PC-9 (cell line): ENCODE measurements around the gene UHRF2. TPM values are rescaled to one million over a fixed set of nuclear protein-coding genes. Genes with fewer than 3 reads are reported as not detected.
"Not testable (repeated sequence)": the region's sequence is repeated elsewhere in the genome, so short reads cannot be mapped to it uniquely, and the experiment has no call there.

Experiments
- BruUV-seq: library from RNA; stranded (reverse); fragments of 400-500 nt; replicated peaks from 2 replicates; lab custom pipeline; 2021; lab: Mats Ljungman, UMichigan
- CTCF ChIA-PET: fragments of 300-600 bp; sonication (Branson Sonifier 250); formaldehyde crosslinking; loops from one replicate; lab custom pipeline; 2022; ENCODE audit warnings: antibody characterized with exemption; lab: Charles Lee
- POLR2A ChIA-PET: fragments of 300-600 bp; sonication (Branson Sonifier 250); formaldehyde crosslinking; loops from one replicate; lab custom pipeline; 2022; ENCODE audit warnings: antibody characterized with exemption; ENCODE audit not compliant: unreplicated experiment; lab: Charles Lee
- DNase-seq, 2 experiments: peaks; one replicate each; pipeline versions ENCODE4 v3.0.0 to v3.0.0-alpha.2; 2015 to 2022; ENCODE audit warnings: mixed read lengths in 1 of 2
- H2AFZ ChIP-seq: fragments of 200-600 bp; sonication (generic); 2 replicates; pipeline ENCODE4 v1.8.1; 2017; ENCODE audit warnings: antibody characterized with exemption
- H3F3A ChIP-seq: fragments of 200-600 bp; sonication (generic); 2 replicates; pipeline ENCODE4 v1.8.1; 2017; ENCODE audit warnings: antibody characterized with exemption, mild to moderate bottlenecking, low read depth; ENCODE audit not compliant: insufficient read depth
- H3K27ac ChIP-seq: fragments of 200-600 bp; sonication (generic); 2 replicates; pipeline ENCODE4 v1.6.1; 2016; ENCODE audit warnings: mixed run types
- H3K27me3 ChIP-seq: fragments of 200-600 bp; sonication (generic); 2 replicates; pipeline ENCODE4 v1.6.1; 2016; ENCODE audit warnings: low read depth, mixed run types; ENCODE audit not compliant: insufficient read depth
- H3K36me3 ChIP-seq: fragments of 200-600 bp; sonication (generic); 2 replicates; pipeline ENCODE4 v1.6.1; 2016; ENCODE audit warnings: low read depth, mixed run types
- H3K4me1 ChIP-seq: fragments of 200-600 bp; sonication (generic); replicated peaks from 2 replicates; pipeline ENCODE4 v1.6.1; 2016; ENCODE audit warnings: mixed run types; ENCODE audit not compliant: insufficient read depth
- H3K4me2 ChIP-seq: fragments of 200-600 bp; sonication (generic); 2 replicates; pipeline ENCODE4 v1.6.1; 2017; ENCODE audit warnings: mixed run types
- H3K4me3 ChIP-seq: fragments of 200-600 bp; sonication (generic); 2 replicates; pipeline ENCODE4 v1.6.1; 2016; ENCODE audit warnings: mixed run types
- H3K79me2 ChIP-seq: fragments of 200-600 bp; sonication (generic); 2 replicates; pipeline ENCODE4 v1.6.1; 2017; ENCODE audit warnings: low read depth, mixed run types
- H3K9me2 ChIP-seq: fragments of 200-600 bp; sonication (generic); 2 replicates; pipeline ENCODE4 v1.8.1; 2017; ENCODE audit warnings: mild to moderate bottlenecking; ENCODE audit not compliant: insufficient read depth
- H3K9me3 ChIP-seq: fragments of 200-600 bp; sonication (generic); 2 replicates; pipeline ENCODE4 v1.8.1; 2016; ENCODE audit warnings: low read depth; ENCODE audit not compliant: insufficient read depth
- H4K20me1 ChIP-seq: fragments of 200-600 bp; sonication (generic); 2 replicates; pipeline ENCODE4 v1.8.1; 2017; ENCODE audit not compliant: insufficient read depth
- EZH2 ChIP-seq: fragments of 200-600 bp; sonication (generic); IDR thresholded peaks from 2 replicates; pipeline ENCODE4 v1.8.0; 2017; ENCODE audit warnings: antibody characterized with exemption, low read depth
- intact Hi-C: fragments of 100-400 bp; cut with micrococcal nuclease; formaldehyde crosslinking; loops from one replicate; pipeline ENCODE4 v1.10.0; 2022; ENCODE audit not compliant: unreplicated experiment
- total RNA-seq: library from RNA; stranded (reverse); gene quantifications from 2 replicates; pipeline ENCODE4 v1.2.3, GENCODE V29; 2021
- TF ChIP-seq, protein P1 (sequence below): fragments of 200-600 bp; sonication (generic); conservative IDR thresholded peaks from 2 replicates; pipeline ENCODE4 v1.6.1; 2017; ENCODE audit warnings: mixed run types, antibody characterized with exemption, mild to moderate bottlenecking, moderate library complexity

UHRF2 gene
- total RNA-seq, 1 experiment from 2014 or later, result 40.9 TPM

DNA sequence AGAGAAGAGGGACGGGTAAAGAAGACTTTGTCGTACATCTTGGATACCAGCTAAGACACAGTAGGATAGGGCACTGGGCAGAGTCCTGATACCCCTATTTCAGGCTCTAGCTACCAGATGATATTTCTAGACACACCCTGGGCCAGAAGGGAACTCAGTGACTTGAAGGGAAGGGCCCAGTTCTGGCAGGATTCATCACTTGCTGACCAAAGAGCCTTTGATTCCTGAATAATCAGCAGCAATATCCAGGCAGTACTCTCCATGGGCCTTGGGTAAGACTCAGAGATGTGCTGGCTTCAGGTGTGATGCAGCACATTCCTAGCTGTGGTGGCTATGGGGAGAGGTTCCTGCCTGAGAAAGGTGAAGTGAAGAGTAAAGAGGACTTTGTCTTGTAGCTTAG, 44.2 kb upstream of the UHRF2 start:
- CTCF ChIA-PET, result no interaction called here

DNA sequence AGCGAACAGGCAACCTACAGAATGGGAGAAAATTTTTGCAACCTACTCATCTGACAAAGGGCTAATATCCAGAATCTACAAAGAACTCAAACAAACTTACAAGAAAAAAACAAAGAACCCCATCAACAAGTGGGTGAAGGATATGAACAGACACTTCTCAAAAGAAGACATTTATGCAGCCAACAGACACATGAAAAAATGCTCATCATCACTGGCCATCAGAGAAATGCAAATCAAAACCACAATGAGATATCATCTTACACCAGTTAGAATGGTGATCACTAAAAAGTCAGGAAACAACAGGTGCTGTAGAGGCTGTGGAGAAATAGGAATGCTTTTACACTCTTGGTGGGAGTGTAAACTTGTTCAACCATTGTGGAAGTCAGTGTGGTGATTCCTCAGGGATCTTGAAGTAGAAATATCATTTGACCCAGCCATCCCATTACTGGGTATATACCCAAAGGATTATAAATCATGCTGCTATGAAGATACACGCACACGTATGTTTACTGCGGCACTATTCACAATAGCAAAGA, 31.5 kb upstream of the UHRF2 start:
- DNase-seq, BruUV-seq, H3F3A ChIP-seq, H3K79me2 ChIP-seq, H3K9me3 ChIP-seq, H3K27ac ChIP-seq, H2AFZ ChIP-seq, H3K9me2 ChIP-seq, H3K4me2 ChIP-seq, H4K20me1 ChIP-seq, CTCF ChIA-PET, H3K36me3 ChIP-seq, H3K4me1 ChIP-seq, H3K27me3 ChIP-seq, intact Hi-C loops, POLR2A ChIA-PET, H3K4me3 ChIP-seq: not testable (repeated sequence)

More for the DNA sequence above, 44.2 kb upstream of the UHRF2 start:
- intact Hi-C loops, result no loop called here
- Histone ChIP-seq H3K79me2 (no peaks in the 10 kb centered on the region), H4K20me1 (no peaks in the 10 kb centered on the region), H3K36me3 (no peaks in the 10 kb centered on the region), H3K4me2 (no peak overlapping the region), H3K27me3 (no peaks in the 10 kb centered on the region), H3F3A (no peaks in the 10 kb centered on the region), H2AFZ (no peak overlapping the region), H3K9me2 (no peaks in the 10 kb centered on the region), H3K4me1 (no peaks in the 10 kb centered on the region), H3K27ac (no peak overlapping the region), H3K9me3 (no peaks in the 10 kb centered on the region), H3K4me3 (no peak overlapping the region)
- no TSS peak for BruUV-seq
- POLR2A ChIA-PET, result no interaction called here
- no peak for TF ChIP-seq EZH2
- TF ChIP-seq, protein P1, sequence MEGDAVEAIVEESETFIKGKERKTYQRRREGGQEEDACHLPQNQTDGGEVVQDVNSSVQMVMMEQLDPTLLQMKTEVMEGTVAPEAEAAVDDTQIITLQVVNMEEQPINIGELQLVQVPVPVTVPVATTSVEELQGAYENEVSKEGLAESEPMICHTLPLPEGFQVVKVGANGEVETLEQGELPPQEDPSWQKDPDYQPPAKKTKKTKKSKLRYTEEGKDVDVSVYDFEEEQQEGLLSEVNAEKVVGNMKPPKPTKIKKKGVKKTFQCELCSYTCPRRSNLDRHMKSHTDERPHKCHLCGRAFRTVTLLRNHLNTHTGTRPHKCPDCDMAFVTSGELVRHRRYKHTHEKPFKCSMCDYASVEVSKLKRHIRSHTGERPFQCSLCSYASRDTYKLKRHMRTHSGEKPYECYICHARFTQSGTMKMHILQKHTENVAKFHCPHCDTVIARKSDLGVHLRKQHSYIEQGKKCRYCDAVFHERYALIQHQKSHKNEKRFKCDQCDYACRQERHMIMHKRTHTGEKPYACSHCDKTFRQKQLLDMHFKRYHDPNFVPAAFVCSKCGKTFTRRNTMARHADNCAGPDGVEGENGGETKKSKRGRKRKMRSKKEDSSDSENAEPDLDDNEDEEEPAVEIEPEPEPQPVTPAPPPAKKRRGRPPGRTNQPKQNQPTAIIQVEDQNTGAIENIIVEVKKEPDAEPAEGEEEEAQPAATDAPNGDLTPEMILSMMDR, result no peak
- no peak for DNase-seq

DNA sequence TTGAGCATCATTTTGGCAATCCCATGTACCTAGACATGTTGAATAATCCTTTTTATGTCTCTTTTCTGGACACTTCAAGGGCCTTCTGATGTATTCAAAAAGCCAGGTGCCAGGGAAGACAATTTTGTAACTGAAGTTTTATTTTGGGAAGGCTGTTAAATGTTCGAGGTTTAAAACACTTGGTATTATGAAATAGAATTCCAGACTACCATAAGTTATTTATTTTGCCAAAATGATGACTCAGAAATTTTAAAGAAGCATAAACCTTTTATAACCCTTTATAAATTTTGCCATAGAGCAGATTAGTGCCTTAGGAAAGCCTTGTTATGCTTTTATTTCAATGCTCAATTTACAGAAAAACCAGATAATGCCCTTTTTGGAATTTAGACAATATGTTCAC, 30.3 kb upstream of the UHRF2 start:
- Histone ChIP-seq H4K20me1 (no peaks in the 10 kb centered on the region), H3K36me3 (no peaks in the 10 kb centered on the region), H3K27me3 (no peaks in the 10 kb centered on the region), H3K27ac (no peak overlapping the region), H3K9me3 (no peaks in the 10 kb centered on the region), H3F3A (no peaks in the 10 kb centered on the region), H2AFZ (no peak overlapping the region), H3K4me2 (no peak overlapping the region), H3K4me3 (no peak overlapping the region), H3K4me1 (0 out of 2 replicates have a peak, but pooled peaks cover 3% of the 10 kb centered on the region), H3K9me2 (no peaks in the 10 kb centered on the region), H3K79me2 (no peaks in the 10 kb centered on the region)
- CTCF ChIA-PET, result no interaction called here
- TF ChIP-seq, protein P1, result no peak
- no peak for TF ChIP-seq EZH2
- intact Hi-C loops, result no loop called here
- no peak for DNase-seq
- BruUV-seq, result no TSS peak
- POLR2A ChIA-PET, result no interaction called here
